ENCODE results near the gene ZNF644. TPM values are rescaled to one million over a fixed set of nuclear protein-coding genes. Genes with fewer than 3 reads are reported as not detected.
"Not testable (repeated sequence)": the region's sequence is repeated elsewhere in the genome, so short reads cannot be mapped to it uniquely, and the experiment has no call there.

Gene ZNF644
- 33.8 and 42.5 TPM in 2 replicates for total RNA-seq

GRCh38 chr1:91021686-91022517, at the start of gene ZNF644:
Gene ZNF644 (minus strand): TSS chr1:91022035. CDS start chr1:90982353, 39,682 bp downstream.
- DNase-seq (ENCODE audit: low read depth in 2 of 2): peak; percentile 87 to 89

- DNase-seq (ENCODE audit: low read depth in 2 of 2): no peak
Measured at GRCh38 chr1:91070298-91070697, 48.5 kb upstream of the ZNF644 start.

GRCh38 chr1:91066538-91066937, 44.7 kb upstream of the ZNF644 start:
- DNase-seq (ENCODE audit: low read depth in 2 of 2): no peak

DNA sequence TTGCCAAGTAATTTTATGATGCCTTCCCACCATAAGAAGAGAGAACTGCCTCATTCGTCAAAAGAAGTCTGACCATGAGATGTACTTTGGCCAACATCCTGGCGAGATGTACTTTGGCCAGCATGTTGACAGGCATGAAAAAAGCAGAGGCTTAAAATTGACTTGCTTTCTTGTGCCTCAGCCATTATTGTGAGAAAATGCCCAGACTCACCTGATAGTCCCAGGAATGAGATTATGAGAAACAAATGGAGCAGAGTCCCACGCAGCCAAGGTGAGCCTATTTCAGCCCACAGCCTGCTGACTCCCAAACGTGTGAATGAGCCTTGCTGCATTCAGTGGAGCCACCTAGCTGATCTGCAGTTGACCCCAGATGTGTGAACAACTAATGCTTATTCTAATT, 43.5 kb upstream of the ZNF644 start:
- DNase-seq (ENCODE audit: low read depth in 2 of 2): no peak

DNA sequence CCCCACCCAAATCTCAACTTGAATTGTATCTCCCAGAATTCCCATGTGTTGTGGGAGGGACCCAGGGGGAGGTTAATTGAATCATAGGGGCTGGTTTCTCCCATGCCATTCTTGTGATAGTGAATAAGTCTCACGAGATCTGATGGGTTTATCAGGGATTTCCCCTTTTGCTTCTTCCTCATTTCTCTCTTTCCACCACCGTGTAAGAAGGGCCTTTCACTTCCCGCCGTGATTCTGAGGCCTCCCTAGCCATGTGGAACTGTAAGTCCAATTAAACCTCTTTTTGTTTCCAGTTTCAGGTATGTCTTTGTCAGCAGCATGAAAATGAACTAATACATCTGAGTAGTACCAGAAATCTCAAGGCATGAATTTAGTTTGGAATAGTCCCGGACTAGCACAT, 41.6 kb upstream of the ZNF644 start:
- DNase-seq (ENCODE audit: low read depth in 2 of 2): not testable (repeated sequence)

DNA sequence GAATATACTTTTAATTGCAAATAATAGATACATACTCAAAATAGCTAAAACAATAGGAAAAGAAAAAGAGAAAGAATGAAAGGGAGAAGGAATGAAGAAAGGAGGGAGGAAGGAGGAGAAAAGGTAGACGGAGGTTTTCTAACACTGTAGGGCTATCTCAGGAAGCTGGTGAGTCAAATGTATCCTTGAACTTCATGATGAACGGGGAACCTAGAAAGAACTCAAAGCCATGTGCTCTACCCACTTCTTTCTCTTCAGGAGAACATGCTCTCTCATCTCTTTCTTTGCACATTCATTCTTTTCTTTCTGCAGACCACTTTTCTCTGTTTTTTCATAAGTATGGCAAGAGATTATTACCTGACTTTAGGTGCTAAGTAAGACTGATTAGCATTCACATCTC, 37.3 kb upstream of the ZNF644 start:
- no peak for DNase-seq (ENCODE audit: low read depth in 2 of 2)

GRCh38 chr1:91057784-91058183, 35.9 kb upstream of the ZNF644 start:
- no peak for DNase-seq (ENCODE audit: low read depth in 2 of 2)

DNA sequence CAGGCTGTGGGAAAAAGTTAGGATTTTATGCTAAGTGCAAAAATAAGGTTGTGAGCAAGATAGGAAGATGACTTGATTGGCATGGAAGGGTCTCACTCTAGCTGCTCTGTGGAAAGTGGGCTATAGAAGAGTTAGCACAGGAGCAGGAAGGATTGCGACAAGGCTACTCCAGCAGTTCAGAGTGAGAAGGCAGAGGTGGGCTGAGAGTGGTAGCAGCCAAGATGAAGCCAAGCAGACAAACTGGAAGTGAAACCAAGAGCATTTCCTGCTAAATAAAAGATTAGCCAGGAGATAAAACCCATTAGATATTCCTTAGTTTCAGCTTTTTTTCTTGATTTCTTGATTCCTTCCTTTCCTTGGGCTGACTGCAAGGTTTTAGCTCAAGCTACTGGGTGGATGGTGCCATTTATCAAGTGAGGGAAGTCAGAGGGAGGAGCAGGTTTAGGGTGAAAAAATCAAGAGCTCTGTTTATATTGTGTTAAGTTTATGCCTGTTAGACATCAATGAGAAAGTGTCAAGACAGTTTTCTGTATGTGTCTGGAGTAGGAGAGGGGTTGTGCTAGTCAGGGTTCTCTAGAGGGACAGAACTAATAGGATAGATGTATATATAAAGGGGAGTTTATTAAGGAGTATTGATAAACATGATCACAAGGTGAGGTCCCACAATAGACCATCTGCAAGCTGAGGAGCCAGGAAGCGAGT, 33.1 kb upstream of the ZNF644 start:
- no peak for DNase-seq (ENCODE audit: low read depth in 2 of 2)

GRCh38 chr1:91053630-91054029, 31.8 kb upstream of the ZNF644 start:
- no peak for DNase-seq (ENCODE audit: low read depth in 2 of 2)

- not testable (repeated sequence) for DNase-seq (ENCODE audit: low read depth in 2 of 2)
Measured at GRCh38 chr1:91049551-91049950, 27.7 kb upstream of the ZNF644 start.

GRCh38 chr1:91046766-91047165, 24.9 kb upstream of the ZNF644 start:
- DNase-seq (ENCODE audit: low read depth in 2 of 2): no peak

DNA sequence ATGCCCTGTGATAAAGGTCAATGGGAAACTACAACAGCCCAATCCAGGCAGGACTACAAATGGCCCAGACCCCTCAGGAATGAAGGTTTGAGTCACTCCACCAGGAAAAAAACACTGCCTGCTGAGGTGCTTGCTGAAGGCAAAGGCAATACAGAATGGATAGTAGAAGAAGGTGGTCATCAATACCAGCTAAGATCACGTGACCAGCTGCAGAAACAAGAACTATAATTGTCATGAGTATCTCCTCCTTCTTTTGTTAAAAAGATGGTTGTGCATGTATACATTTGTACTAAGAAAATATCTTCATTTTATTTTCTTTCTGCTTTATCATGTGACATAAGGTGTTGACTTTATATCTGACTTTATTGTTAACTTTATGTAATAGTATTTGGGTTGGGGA, 23.4 kb upstream of the ZNF644 start:
- DNase-seq (ENCODE audit: low read depth in 2 of 2): no peak

DNA sequence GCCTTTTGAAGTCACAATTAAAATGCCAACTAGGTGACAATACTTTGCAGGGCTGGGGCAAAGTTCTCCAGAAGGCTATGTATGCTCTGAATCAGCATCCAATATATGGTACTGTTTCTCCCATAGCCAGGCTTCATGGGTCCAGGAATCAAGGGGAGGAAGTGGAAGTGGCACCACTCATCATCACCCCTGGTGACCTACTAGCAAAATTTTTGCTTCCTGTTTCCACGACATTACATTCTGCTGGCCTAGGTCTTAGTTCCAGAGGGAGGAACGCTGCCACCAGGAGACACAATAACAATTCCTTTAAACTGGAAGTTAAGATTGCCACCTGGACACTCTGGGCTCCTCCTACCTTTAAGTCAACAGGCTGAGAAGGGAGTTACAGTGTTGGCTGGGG, 22.9 kb upstream of the ZNF644 start:
- not testable (repeated sequence) for DNase-seq (ENCODE audit: low read depth in 2 of 2)

- DNase-seq (ENCODE audit: low read depth in 2 of 2): not testable (repeated sequence)
Measured at GRCh38 chr1:91042372-91042771, 20.5 kb upstream of the ZNF644 start.

DNA sequence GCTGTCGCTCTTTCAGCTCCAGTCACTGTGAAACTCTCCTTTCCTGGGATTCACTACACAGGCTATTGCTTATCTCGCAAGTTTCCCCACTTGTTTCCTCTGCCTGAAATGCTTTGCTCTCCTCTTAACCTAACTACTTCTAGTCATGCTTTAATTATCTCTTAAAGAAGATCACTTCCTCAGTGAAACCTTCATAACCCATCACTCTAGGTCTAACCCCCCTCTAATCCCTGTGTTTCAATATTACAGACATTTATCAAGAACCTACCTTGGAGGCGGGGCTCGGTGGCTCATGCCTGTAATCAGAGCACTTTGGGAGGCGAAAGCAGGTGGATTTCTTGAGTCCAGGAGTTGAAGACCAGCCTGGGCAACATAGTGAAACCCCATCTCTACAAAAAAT, 16.7 kb upstream of the ZNF644 start:
- DNase-seq (ENCODE audit: low read depth in 2 of 2): no peak

DNA sequence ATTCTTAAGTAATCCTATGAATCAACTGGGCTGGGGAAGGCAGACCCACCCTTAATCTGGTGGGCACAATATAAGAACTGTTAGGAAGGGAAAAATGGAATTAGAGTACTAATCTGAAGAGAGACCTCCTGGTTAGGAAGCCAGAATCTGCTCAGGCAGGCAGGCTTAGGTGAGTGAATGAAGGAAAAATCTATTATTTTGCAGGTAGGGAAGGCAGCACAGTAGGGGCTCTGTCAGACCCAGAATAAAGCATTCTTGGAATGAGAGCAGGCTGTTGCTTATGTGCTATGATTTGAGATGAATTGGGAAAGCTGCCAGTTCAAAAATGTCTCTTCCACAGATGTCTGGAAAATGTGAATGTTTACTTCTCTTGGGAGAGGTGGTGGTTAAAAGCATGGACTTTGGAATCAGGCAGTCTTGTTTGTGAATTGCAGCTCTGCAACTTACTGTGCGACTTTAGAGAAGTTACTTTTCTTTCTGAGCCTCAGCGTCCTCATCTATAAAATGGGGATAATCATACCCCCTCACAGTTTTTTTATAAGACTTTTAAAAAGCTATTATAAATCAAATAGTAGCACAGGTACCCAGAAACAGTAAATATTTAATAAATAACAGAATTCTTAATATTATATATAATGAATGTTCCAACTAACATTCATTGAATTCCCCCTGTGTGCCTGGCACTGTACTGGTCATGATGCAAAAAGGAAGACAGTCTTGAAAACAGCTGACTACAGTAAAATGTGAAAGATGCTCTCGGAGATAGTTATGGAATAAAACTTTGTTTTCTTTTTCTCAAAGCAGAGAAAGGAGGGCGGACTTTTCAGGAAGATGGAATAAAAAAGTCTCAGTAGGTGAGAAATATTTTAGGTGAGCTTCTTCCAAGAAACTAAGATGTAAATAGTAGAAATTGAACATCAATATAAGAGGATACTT, 15.3 kb upstream of the ZNF644 start:
- DNase-seq (ENCODE audit: low read depth in 2 of 2): no peak

DNA sequence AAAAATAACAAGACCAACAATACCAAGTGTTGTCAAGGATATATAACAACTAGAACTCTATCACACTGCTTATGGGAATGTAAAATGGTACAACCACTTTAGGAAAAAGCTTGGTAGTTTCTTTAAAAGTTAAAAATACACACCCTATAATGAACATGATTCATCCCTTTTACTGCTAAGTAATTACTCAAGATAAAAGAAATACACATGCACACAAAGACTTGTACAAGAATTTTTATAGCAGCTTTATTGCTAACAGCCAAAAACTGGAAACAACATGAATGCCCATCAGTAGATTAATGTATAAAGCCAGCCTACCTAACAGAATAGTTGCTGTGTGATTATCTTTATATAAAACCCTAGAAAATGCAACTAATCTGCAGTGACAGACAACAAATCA, 10.5 kb upstream of the ZNF644 start:
- DNase-seq (ENCODE audit: low read depth in 2 of 2): no peak

DNA sequence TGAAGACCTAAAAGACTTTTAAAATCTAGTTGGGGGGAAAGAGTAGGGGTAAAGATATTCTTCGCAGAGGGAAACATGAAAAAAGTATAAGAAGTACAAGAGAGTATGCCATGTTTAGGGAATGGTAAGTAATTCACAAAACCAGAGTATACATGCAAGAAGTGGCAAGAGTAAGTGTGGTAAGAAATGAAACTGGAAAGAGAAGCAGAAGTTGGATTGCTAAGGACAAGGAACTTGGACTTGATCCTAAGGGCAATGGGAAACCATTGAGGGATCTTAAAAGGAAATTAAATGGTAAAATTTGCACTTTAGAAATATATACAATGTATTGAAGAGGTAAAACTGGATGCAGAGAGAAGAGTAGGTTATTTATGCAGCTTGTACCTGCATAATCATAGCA, 9.2 kb upstream of the ZNF644 start:
- no peak for DNase-seq (ENCODE audit: low read depth in 2 of 2)

DNA sequence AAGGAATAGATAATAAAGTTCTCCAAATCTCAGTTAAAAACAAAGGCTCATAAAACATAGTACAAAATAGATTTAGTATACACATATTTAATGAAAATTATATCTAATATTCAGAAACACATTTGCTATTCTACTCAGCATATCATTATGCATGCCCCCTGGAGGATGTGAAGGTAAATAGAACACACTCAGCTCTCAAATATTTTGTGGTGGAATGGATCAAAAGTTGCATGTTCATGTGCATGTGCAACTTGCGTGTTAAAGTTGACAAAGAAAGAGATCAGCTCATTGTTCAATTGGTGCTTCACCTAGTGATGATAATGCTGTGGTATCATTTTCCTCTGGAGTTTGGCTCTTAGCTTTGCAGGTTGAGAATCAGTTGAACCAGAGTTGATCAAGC, 4.9 kb upstream of the ZNF644 start:
- peak; percentile 33 to 38 for DNase-seq (ENCODE audit: low read depth in 2 of 2)

DNA sequence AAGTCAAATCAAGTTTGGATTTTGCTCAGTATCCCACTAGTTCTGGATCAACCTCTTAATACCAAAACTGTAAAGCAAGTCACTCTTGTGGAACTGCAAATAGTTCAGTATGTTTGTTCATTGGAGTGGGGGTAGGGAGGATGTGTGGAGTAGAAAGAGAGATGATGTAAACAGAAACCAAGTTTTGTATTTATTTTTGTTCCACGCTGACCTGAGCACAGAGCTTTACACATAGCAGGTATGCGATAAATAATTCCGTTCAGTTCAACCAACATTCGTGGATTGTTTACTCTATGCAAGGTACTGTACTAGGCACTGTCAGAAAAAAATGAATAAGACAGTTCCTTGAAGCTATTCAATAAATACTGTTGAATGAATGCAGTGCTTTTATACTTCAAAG, 4.5 kb upstream of the ZNF644 start:
- DNase-seq (ENCODE audit: low read depth in 2 of 2): no peak

DNA sequence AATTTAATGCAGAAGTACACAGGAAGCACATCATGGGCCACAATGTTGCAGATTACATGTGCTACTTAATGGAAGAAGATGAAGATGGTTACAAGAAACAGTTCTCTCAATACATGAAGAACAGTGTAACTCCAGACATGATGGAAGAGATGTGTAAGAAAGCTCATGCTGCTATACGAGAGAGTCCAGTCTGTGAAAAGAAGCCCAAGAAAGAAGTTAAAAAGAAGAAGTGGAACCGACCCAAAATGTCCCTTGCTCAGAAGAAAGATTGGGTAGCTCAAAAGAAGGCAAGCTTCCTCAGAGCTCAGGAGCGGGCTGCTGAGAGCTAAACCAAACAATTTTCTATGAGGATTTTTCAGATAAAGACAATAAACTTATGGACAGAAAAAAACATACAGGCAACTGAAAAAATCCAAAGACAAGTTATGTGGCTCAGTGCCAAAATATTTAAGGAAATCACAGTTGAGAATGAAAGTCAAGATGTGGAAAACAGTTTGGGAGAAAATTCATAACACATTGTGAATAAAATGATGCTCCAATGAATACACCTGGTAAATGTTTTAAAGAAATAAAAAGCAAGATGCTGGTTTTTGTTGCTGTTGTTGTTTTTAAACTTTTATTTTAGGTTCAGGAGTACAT, 2.8 kb upstream of the ZNF644 start:
- DNase-seq (ENCODE audit: low read depth in 2 of 2): no peak
